Epithelial cell of proximal tubule (primary cell): ENCODE results near the gene EFCAB12. TPM values are rescaled to one million over a fixed set of nuclear protein-coding genes. Genes with fewer than 3 reads are reported as not detected.

Source experiments
- DNase-seq: peaks from one replicate; pipeline ENCODE4 v3.0.0-alpha.2; 2011; ENCODE audit warnings: low read depth
- H3K4me3 ChIP-seq: 2 replicates; pipeline ENCODE4 v1.5.1; 2011; ENCODE audit warnings: low read depth, mild to moderate bottlenecking, low read length
- CTCF ChIP-seq: conservative IDR thresholded peaks from 2 replicates; pipeline ENCODE4 v1.5.1; 2012; ENCODE audit warnings: low read depth, mild to moderate bottlenecking, low read length
- total RNA-seq: library from RNA; depleted of rRNA; stranded (reverse); fragments of >200 nt; gene quantifications from 2 replicates; pipeline ENCODE4 v1.2.3, GENCODE V29; 2015

EFCAB12 gene
- total RNA-seq, 1 donor from 2014 or later, result not detected

- H3K4me3 ChIP-seq, result no peak overlapping the region
- DNase-seq, result no peak
- TF ChIP-seq CTCF, result no peak
These were observed 70.8 kb downstream of the EFCAB12 start for GRCh38 chr3:129357616-129358015.

GRCh38 chr3:129356756-129357425, 71.5 kb downstream of the EFCAB12 start:
- DNase-seq, result no peak
- TF ChIP-seq CTCF, result no peak
- H3K4me3 ChIP-seq, result no peak overlapping the region

- no peak for DNase-seq
- no peak for TF ChIP-seq CTCF
- H3K4me3 ChIP-seq, result no peak overlapping the region
These were observed 74.9 kb downstream of the EFCAB12 start for GRCh38 chr3:129353589-129353941.

- TF ChIP-seq CTCF, result no peak
- no peak for DNase-seq
These were observed 75.5 kb downstream of the EFCAB12 start for GRCh38 chr3:129352650-129353588.

GRCh38 chr3:129352045-129352444, 76.4 kb downstream of the EFCAB12 start:
- no peak for DNase-seq
- H3K4me3 ChIP-seq, result no peak overlapping the region
- peak; percentile 36 for TF ChIP-seq CTCF

More at GRCh38 chr3:129352650-129353588, 75.5 kb downstream of the EFCAB12 start:
- no peak overlapping the region for H3K4me3 ChIP-seq

Other genes starting within 250 kb of the EFCAB12 start
- gene CNBP, start 244.7 kb downstream of the EFCAB12 start, total RNA-seq, result 292 and 372 TPM in 2 replicates
- 123 and 124 TPM in 2 replicates for gene COPG1, start 179.0 kb downstream of the EFCAB12 start, total RNA-seq
- gene HMCES, start 149.8 kb downstream of the EFCAB12 start, total RNA-seq, result 40.3 and 43.0 TPM in 2 replicates
- gene MBD4, start 11.3 kb upstream of the EFCAB12 start, total RNA-seq, result 25.2 and 25.7 TPM in 2 replicates
- 15.2 and 19.2 TPM in 2 replicates for gene IFT122, start 11.6 kb upstream of the EFCAB12 start, total RNA-seq
- gene RHO, start 100.0 kb upstream of the EFCAB12 start, total RNA-seq, result not detected in 2 replicates
- gene H1-8, start 114.5 kb upstream of the EFCAB12 start, total RNA-seq, result not detected in 2 replicates
- gene PLXND1, start 178.0 kb upstream of the EFCAB12 start, total RNA-seq, result 27.3 and 30.7 TPM in 2 replicates